ENCODE data around the gene ITM2B. TPM values are rescaled to one million over a fixed set of nuclear protein-coding genes. Genes with fewer than 3 reads are reported as not detected.

Gene ITM2B
- total and polyA plus RNA-seq, 7 donors, result 105 to 219 (median 154) TPM

DNA sequence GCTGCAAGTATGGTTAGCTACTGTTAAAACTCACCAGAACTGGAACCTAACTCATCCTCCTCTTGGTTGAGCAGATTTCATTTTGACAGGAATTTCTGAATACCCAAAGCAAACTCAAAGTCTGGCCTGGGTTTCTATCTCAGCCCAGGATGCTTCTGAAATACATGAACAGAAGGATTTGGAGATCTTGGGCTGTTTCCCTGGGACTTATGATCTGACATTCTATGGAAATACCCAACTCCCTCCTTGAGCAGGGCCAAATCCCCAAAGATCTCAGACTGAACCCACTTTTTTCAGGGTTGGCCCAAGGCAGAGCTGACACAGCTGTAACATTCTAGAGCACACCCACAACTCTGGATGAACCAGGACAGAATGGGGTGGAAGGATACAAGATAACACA lies 1.1 kb upstream of the ITM2B start:
- no peak for DNase-seq
- Histone ChIP-seq H3K27ac (peak overlapping the region; percentile 99), H3K4me1 (peaks cover 16% of the 10 kb centered on the region), H3K27me3 (ENCODE audit: insufficient read depth in 3 of 3, low read length in 2 of 3) (no peaks in the 10 kb centered on the region), H3K36me3 (ENCODE audit: insufficient read depth in 1 of 2, low read depth in 1 of 2) (no peaks in the 10 kb centered on the region), H3K4me3 (no peak overlapping the region), H3K9me3 (no peaks in the 10 kb centered on the region)
- no peak for ATAC-seq
- intact Hi-C loops (cut with DNase I), result loop anchor here (5.0 to 10.0 kb wide), 3 partner anchors 70 to 343 kb away; partner anchors contain the start of gene RB1 (in 1 of the 2)
- TF ChIP-seq, protein P1, sequence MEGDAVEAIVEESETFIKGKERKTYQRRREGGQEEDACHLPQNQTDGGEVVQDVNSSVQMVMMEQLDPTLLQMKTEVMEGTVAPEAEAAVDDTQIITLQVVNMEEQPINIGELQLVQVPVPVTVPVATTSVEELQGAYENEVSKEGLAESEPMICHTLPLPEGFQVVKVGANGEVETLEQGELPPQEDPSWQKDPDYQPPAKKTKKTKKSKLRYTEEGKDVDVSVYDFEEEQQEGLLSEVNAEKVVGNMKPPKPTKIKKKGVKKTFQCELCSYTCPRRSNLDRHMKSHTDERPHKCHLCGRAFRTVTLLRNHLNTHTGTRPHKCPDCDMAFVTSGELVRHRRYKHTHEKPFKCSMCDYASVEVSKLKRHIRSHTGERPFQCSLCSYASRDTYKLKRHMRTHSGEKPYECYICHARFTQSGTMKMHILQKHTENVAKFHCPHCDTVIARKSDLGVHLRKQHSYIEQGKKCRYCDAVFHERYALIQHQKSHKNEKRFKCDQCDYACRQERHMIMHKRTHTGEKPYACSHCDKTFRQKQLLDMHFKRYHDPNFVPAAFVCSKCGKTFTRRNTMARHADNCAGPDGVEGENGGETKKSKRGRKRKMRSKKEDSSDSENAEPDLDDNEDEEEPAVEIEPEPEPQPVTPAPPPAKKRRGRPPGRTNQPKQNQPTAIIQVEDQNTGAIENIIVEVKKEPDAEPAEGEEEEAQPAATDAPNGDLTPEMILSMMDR (IDR thresholded peaks at IDR 0.05), result no peak

DNA sequence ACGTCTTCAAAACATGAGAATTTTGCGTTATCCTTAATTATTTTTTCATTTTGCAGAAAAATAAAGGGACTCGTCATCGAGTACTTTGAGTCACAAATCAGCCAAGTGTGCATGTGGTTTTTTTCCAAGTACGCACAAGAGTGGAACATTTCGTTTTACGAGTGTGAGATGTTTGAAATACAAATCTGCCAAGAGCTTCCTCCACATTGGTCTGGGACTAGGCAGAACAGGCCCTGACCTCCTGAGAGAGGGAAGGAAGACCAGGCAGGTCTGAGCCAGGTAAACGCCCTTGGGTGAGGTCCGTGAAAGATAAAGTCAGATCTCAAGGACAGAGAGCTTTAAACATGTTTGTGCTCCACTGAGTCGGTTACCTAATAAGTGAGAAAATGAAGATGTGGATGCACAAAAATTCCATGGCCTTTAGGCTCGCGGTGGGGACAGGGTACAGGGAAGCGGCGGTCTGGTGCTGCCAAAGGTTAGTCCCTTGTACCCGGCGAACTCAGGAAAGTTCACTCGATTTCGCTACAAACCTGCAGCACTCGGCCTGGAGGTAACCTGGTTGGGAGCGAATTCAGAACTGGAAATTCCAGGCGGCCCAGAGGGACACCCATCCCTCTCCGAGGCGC lies 473 bp upstream of the ITM2B start:
- intact Hi-C loops (cut with DNase I), result loop anchor here (5.0 to 10.0 kb wide), 3 partner anchors 70 to 342 kb away; partner anchors contain the start of gene RB1 (in 1 of the 2)
- peak overlapping the region; percentile 97 for H3K4me3 ChIP-seq
- 13 to 22% (median 14%) methylated on average over 22 to 23 of the region's 23 CpGs for WGBS, 3 donors
- ATAC-seq, result peak in 3 of 4 donors; percentile 11 to 15 (median 11)
- H3K9me3 ChIP-seq, result no peaks in the 10 kb centered on the region
- H3K36me3 ChIP-seq (ENCODE audit: insufficient read depth in 1 of 2, low read depth in 1 of 2), result no peaks in the 10 kb centered on the region
- DNase-seq, result no peak
- peak overlapping the region; percentile 99 for H3K27ac ChIP-seq
- peaks cover 22% of the 10 kb centered on the region for H3K4me1 ChIP-seq
- H3K27me3 ChIP-seq (ENCODE audit: insufficient read depth in 3 of 3, low read length in 2 of 3), result no peaks in the 10 kb centered on the region
- TF ChIP-seq, protein P1 (IDR thresholded peaks at IDR 0.05), result no peak

DNA sequence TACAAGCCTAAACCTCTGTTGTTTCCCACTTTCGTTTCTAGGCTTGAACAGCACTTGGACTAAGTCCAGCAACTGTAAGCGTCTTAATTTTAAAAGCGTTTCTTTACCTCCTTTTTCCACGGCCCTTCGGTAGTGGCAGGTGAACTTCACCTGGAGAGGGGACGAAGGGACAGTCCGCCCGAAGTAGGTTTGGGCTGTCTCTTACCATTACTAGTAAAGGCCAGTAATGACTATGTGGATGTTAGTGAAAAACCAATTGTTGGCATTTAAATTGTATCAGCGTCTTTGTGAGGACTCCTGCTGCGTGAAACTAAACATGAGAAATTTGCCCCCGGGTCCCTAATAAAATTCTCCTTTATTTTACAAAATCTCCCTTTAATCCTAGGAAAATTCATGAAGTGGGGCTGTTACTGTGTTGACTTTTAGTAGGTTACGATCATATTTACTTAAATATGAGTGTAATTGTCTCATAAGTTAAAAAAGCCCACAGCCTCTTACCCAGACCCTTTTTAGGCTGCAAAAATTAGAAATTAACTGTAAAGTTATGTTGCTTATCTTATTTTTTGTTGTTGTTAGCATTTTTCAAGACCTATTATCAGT lies 983 bp downstream of the ITM2B start:
- Histone ChIP-seq H3K36me3 (ENCODE audit: insufficient read depth in 1 of 2, low read depth in 1 of 2) (peaks cover 0 to under 1% of the 10 kb centered on the region in 2 donors), H3K27me3 (ENCODE audit: insufficient read depth in 3 of 3, low read length in 2 of 3) (no peaks in the 10 kb centered on the region), H3K4me1 (peaks cover 35% of the 10 kb centered on the region), H3K4me3 (peak overlapping the region; percentile 97), H3K27ac (peak overlapping the region; percentile 99), H3K9me3 (no peaks in the 10 kb centered on the region)
- ATAC-seq, result peak in 2 of 4 donors; percentile 2 to 18
- 0 to 1% (median 0%) methylated on average over 12 of the region's 12 CpGs for WGBS, 3 donors
- no peak for DNase-seq
- TF ChIP-seq, protein P1 (IDR thresholded peaks at IDR 0.05), result no peak
- intact Hi-C loops (cut with DNase I), result loop anchor here (5.0 to 10.0 kb wide), 3 partner anchors 68 to 341 kb away; partner anchors contain the start of gene RB1 (in 1 of the 2)

DNA sequence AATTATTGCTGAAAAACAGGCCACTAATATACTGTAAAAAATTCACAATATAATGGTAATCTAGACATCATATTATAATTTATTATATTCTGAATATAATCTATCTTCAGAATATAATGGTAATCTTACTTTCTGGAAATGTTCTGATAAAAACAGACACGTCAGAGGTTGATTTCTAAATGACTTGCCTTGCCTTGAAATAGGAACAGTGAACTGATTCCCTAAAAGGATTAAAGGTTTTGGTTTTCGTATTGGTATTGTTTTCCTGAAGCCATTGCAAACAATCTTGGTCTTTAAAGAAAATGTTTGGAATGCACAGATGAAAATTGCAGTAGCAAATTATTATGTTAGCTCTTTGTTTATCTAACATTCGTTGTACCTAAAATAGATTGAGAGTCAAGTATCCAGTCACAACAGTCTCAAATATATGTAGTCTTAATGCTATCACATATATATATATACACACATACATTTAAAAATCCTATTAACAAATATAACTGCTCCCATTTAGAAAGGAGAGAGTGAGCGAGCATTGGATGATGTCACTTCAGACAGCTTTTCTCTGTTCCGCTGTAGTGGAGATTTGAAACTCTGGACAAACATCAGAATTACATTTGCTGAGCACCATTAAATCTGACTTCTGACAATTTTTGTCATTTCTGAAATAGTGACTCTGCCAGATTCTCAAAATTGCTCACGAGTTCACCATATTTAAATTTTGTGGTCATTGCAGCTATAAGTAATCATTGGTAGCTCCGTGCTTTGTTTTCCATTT lies 1.7 kb downstream of the ITM2B start:
- H3K27ac ChIP-seq, result peak overlapping the region; percentile 99
- H3K4me1 ChIP-seq, result peaks cover 43% of the 10 kb centered on the region
- ATAC-seq, result no peak
- intact Hi-C loops (cut with DNase I), result loop anchor here (5.0 to 10.0 kb wide), 3 partner anchors 68 to 340 kb away; partner anchors contain the start of gene RB1 (in 2 of the 2)
- H3K36me3 ChIP-seq (ENCODE audit: insufficient read depth in 1 of 2, low read depth in 1 of 2), result peaks cover 0 to 7% of the 10 kb centered on the region in 2 donors
- TF ChIP-seq, protein P1 (IDR thresholded peaks at IDR 0.05), result no peak
- H3K4me3 ChIP-seq, result peak overlapping the region; percentile 97
- 0 to 3% (median 1%) methylated on average over 7 of the region's 7 CpGs for WGBS, 3 donors
- DNase-seq, result no peak
- no peaks in the 10 kb centered on the region for H3K9me3 ChIP-seq
- H3K27me3 ChIP-seq (ENCODE audit: insufficient read depth in 3 of 3, low read length in 2 of 3), result no peaks in the 10 kb centered on the region

Data from psoas muscle (tissue), 8 donors.